Calu3 (cell line): Measurements from ENCODE around the gene ATP8B2. TPM values are rescaled to one million over a fixed set of nuclear protein-coding genes. Genes with fewer than 3 reads are reported as not detected.

Source experiments
- BruUV-seq: library from RNA; stranded (reverse); fragments of 400-500 nt; replicated peaks from 2 replicates; lab custom pipeline; 2021; lab: Mats Ljungman, UMichigan
- CTCF ChIA-PET: fragments of 300-600 bp; sonication (Branson Sonifier 250); formaldehyde crosslinking; loops from one replicate; lab custom pipeline; 2022; ENCODE audit warnings: antibody characterized with exemption; lab: Charles Lee
- DNase-seq: peaks from one replicate; pipeline ENCODE4 v3.0.0; 2022
- H3K27ac Mint-ChIP-seq: one replicate; pipeline ENCODE4 v1.8.0; 2022; ENCODE audit warnings: mixed read lengths; ENCODE audit not compliant: unreplicated experiment
- H3K27me3 Mint-ChIP-seq: one replicate; pipeline ENCODE4 v1.8.0; 2022; ENCODE audit warnings: mixed read lengths; ENCODE audit not compliant: unreplicated experiment
- H3K36me3 Mint-ChIP-seq: one replicate; pipeline ENCODE4 v1.8.0; 2022; ENCODE audit warnings: mild to moderate bottlenecking, moderate library complexity, mixed read lengths; ENCODE audit not compliant: insufficient read depth, unreplicated experiment
- H3K4me1 Mint-ChIP-seq: one replicate; pipeline ENCODE4 v1.8.0; 2022; ENCODE audit warnings: mild to moderate bottlenecking, low read depth, mixed read lengths; ENCODE audit not compliant: unreplicated experiment
- H3K4me3 Mint-ChIP-seq: one replicate; pipeline ENCODE4 v1.8.0; 2022; ENCODE audit warnings: mild to moderate bottlenecking, low read depth, moderate library complexity, mixed read lengths; ENCODE audit not compliant: unreplicated experiment
- H3K9me3 Mint-ChIP-seq: one replicate; pipeline ENCODE4 v1.8.0; 2022; ENCODE audit warnings: low read depth, mixed read lengths; ENCODE audit not compliant: unreplicated experiment
- CTCF ChIP-seq: fragments of 200-600 bp; IDR thresholded peaks from one replicate; pipeline ENCODE4 v1.8.0; 2022; ENCODE audit warnings: antibody characterized with exemption; ENCODE audit not compliant: unreplicated experiment
- intact Hi-C: fragments of 100-400 bp; cut with micrococcal nuclease; formaldehyde crosslinking; loops from one replicate; pipeline ENCODE4 v1.10.0; 2022; ENCODE audit not compliant: unreplicated experiment
- total RNA-seq: library from RNA; stranded (reverse); gene quantifications from 2 replicates; pipeline ENCODE4 v1.2.3, GENCODE V29; 2022

The ATP8B2 gene
- total RNA-seq, 1 experiment from 2014 or later = 9.1 TPM

DNA sequence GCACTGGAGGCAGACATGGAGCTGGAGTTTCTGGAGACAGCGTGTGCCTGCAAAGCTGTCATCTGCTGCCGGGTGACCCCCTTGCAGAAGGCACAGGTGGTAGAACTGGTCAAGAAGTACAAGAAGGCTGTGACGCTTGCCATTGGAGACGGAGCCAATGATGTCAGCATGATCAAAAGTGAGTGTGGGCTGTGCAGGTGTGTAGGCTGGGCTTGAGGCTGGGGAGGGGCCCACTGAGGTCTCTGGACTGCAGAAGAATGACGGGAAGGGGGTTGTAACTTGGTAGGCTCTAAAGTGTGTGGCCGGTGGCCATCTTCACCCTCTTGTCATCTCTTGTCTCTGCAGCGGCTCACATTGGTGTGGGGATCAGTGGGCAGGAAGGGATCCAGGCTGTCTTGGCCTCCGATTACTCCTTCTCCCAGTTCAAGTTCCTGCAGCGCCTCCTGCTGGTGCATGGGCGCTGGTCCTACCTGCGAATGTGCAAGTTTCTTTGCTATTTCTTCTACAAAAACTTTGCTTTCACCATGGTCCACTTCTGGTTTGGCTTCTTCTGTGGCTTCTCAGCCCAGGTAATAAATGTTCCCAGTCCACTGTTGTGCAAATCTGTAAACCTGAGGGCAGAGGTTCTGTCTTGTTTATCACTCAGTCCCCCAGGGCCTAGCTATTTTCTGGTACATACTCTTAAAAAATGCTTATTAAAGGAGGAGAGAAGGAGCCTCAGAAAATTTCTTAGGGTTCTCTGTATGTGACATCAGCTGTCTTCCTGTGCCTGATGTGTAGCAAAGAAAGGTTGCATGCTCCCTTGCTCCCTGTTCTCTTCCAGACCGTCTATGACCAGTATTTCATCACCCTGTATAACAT is 19.9 kb downstream of the ATP8B2 start:
- BruUV-seq = no TSS peak
- H3K9me3 Mint-ChIP-seq = no peaks in the 10 kb centered on the region
- TF ChIP-seq CTCF = peak; percentile 70
- H3K36me3 Mint-ChIP-seq = no peaks in the 10 kb centered on the region
- no peak overlapping the region for H3K4me3 Mint-ChIP-seq
- H3K4me1 Mint-ChIP-seq = peaks cover 7% of the 10 kb centered on the region
- peaks cover 10% of the 10 kb centered on the region for H3K27me3 Mint-ChIP-seq
- peak; percentile 36 for DNase-seq
- CTCF ChIA-PET = interaction anchor here (1.6 kb wide), 1 partner anchor 10 kb away, joined by 9 read pairs; no protein-coding TSS in a partner anchor
- intact Hi-C loops = no loop called here
- no peak overlapping the region for H3K27ac Mint-ChIP-seq

DNA sequence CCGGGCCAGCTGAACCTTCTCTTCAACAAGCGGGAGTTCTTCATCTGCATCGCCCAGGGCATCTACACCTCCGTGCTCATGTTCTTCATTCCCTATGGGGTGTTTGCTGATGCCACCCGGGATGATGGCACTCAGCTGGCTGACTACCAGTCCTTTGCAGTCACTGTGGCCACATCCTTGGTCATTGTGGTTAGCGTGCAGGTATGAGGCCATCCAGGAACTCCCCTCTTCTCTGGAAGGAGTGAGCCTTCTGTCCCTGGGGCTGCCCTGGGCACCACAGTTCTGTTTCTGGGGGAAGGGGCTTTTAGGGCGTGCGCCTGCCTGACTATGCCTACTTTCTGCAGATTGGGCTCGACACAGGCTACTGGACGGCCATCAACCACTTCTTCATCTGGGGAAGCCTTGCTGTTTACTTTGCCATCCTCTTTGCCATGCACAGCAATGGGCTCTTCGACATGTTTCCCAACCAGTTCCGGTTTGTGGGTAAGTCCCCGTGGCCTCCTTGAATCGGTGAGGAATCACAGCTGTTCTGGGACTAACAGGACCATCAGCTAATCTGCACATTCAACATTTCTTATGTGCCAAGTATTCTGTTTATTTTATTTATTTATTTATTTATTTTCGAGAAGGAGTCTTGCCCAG is 21.1 kb downstream of the ATP8B2 start:
- Mint-ChIP-seq H3K27me3 (no peaks in the 10 kb centered on the region), H3K9me3 (no peaks in the 10 kb centered on the region), H3K27ac (no peak overlapping the region), H3K4me1 (peaks cover 13% of the 10 kb centered on the region), H3K4me3 (no peak overlapping the region), H3K36me3 (no peaks in the 10 kb centered on the region)
- TF ChIP-seq CTCF = no peak
- intact Hi-C loops = no loop called here
- CTCF ChIA-PET = no interaction called here
- BruUV-seq = no TSS peak
- no peak for DNase-seq

DNA sequence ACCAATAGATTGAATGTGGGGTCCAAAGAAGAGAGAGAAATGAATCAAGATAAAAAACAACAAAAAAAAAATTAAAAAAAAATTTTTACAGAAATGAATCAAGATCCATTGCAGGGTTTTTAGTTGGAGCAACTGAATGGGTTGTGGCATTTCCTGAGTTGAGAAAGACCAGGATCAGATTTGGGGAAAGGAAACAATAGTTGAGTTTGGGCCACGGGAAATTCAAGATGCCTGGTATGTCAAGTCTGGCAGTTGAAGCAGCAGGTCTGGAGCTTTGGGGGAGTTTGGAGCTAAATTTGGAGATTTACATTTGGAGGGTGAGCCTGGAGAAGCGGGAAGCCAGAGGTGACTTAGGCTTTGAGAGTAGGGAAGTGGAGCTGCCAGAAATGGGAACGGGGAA is 22.6 kb downstream of the ATP8B2 start:
- intact Hi-C loops = loop anchor here (1.0 kb wide), 1 partner anchor 130 kb away; no protein-coding TSS in a partner anchor
- CTCF ChIA-PET = interaction anchor here (1.0 kb wide), 1 partner anchor 13 kb away, joined by 3 read pairs; no protein-coding TSS in a partner anchor
- Mint-ChIP-seq H3K9me3 (no peaks in the 10 kb centered on the region), H3K36me3 (peaks cover 3% of the 10 kb centered on the region), H3K4me3 (no peak overlapping the region), H3K4me1 (peaks cover 24% of the 10 kb centered on the region), H3K27ac (no peak overlapping the region), H3K27me3 (peaks cover 10% of the 10 kb centered on the region)
- TF ChIP-seq CTCF = no peak
- DNase-seq = no peak
- no TSS peak for BruUV-seq

- peak; percentile 39 for DNase-seq
- H3K9me3 Mint-ChIP-seq = no peaks in the 10 kb centered on the region
- H3K27ac Mint-ChIP-seq = no peak overlapping the region
Measured at GRCh38 chr1:154348429-154349076, 23.2 kb downstream of the ATP8B2 start.

More at GRCh38 chr1:154348429-154349076, 23.2 kb downstream of the ATP8B2 start:
- Mint-ChIP-seq H3K27me3 (peaks cover 15% of the 10 kb centered on the region), H3K4me1 (peaks cover 30% of the 10 kb centered on the region), H3K36me3 (peaks cover 7% of the 10 kb centered on the region), H3K4me3 (no peak overlapping the region)
- BruUV-seq = no TSS peak
- intact Hi-C loops = loop anchor here (1.0 kb wide), 1 partner anchor 130 kb away; no protein-coding TSS in a partner anchor
- CTCF ChIA-PET = interaction anchor here (1.0 kb wide), 1 partner anchor 14 kb away, joined by 3 read pairs; no protein-coding TSS in a partner anchor
- TF ChIP-seq CTCF = peak; percentile 40
